GM21529 (cell line): Measurements from ENCODE around the gene MCEE.
"Not testable (repeated sequence)": the region's sequence is repeated elsewhere in the genome, so short reads cannot be mapped to it uniquely, and the experiment has no call there.

Experiments used
- ATAC-seq: cut with Tn5 transposase; IDR thresholded peaks from one replicate; pipeline ENCODE4 v1.9.1; 2021; ENCODE audit not compliant: unreplicated experiment

The MCEE gene

GRCh38 chr2:71129114-71129901, 721 bp downstream of the MCEE start:
- peak; percentile 2 for ATAC-seq

GRCh38 chr2:71126957-71127356, 3.1 kb downstream of the MCEE start:
- ATAC-seq, result no peak

GRCh38 chr2:71125506-71126294, 4.3 kb downstream of the MCEE start:
- no peak for ATAC-seq

GRCh38 chr2:71122387-71123298, 7.4 kb downstream of the MCEE start:
- no peak for ATAC-seq

GRCh38 chr2:71121479-71121878, 8.6 kb downstream of the MCEE start:
- ATAC-seq, result no peak

GRCh38 chr2:71120195-71120594, 9.8 kb downstream of the MCEE start:
- no peak for ATAC-seq

GRCh38 chr2:71117063-71117462, 13.0 kb downstream of the MCEE start:
- ATAC-seq, result no peak

GRCh38 chr2:71113843-71114242, 16.2 kb downstream of the MCEE start:
- ATAC-seq, result no peak

- no peak for ATAC-seq
These were observed 21.9 kb downstream of the MCEE start for GRCh38 chr2:71108091-71108490.

GRCh38 chr2:71106463-71106862, 23.6 kb downstream of the MCEE start:
- ATAC-seq, result not testable (repeated sequence)

GRCh38 chr2:71103809-71104208, 26.2 kb downstream of the MCEE start:
- ATAC-seq, result no peak

GRCh38 chr2:71102981-71103681, 26.9 kb downstream of the MCEE start:
- ATAC-seq, result no peak

- ATAC-seq, result no peak
These were observed 28.4 kb downstream of the MCEE start for GRCh38 chr2:71101656-71102055.

GRCh38 chr2:71100195-71100964, 29.6 kb downstream of the MCEE start:
- ATAC-seq, result no peak

GRCh38 chr2:71092491-71093260, 37.4 kb downstream of the MCEE start:
- not testable (repeated sequence) for ATAC-seq

- not testable (repeated sequence) for ATAC-seq
These were observed 38.2 kb downstream of the MCEE start for GRCh38 chr2:71091808-71092207.

GRCh38 chr2:71089475-71089874, 40.6 kb downstream of the MCEE start:
- not testable (repeated sequence) for ATAC-seq

- ATAC-seq, result not testable (repeated sequence)
These were observed 44.6 kb downstream of the MCEE start for GRCh38 chr2:71085325-71086003.
